ENCODE results near the gene PECR.

DNA sequence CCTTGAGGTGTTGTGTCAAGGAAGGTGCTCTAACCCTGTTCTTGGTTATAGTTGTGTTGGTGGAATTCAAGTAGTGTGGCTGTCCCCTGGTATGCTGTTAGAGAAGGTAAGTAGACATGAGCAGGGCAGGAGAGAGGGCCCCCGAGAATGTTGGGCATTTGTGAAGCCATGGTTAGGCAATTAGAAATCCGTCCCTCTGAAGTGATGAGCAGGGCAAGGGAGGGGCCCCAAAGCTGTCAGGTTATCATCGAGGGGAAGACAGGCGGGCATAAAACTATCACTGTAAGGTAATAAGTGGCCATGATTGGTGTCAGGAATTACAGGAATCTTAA, 32.7 kb upstream of the PECR start:
- TF ChIP-seq EZH2 (optimal IDR thresholded peaks at IDR 0.05; ENCODE audit: low read depth, low read length), result no peak
- TF ChIP-seq, protein P1, sequence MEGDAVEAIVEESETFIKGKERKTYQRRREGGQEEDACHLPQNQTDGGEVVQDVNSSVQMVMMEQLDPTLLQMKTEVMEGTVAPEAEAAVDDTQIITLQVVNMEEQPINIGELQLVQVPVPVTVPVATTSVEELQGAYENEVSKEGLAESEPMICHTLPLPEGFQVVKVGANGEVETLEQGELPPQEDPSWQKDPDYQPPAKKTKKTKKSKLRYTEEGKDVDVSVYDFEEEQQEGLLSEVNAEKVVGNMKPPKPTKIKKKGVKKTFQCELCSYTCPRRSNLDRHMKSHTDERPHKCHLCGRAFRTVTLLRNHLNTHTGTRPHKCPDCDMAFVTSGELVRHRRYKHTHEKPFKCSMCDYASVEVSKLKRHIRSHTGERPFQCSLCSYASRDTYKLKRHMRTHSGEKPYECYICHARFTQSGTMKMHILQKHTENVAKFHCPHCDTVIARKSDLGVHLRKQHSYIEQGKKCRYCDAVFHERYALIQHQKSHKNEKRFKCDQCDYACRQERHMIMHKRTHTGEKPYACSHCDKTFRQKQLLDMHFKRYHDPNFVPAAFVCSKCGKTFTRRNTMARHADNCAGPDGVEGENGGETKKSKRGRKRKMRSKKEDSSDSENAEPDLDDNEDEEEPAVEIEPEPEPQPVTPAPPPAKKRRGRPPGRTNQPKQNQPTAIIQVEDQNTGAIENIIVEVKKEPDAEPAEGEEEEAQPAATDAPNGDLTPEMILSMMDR (IDR thresholded peaks at IDR 0.05; ENCODE audit: low read length), result no peak
- no peak for TF ChIP-seq EZH2phosphoT487 (IDR thresholded peaks at IDR 0.05; ENCODE audit: low read length)

Data from MM.1S (cell line).